ENCODE data around the gene GARIN5B. TPM values are rescaled to one million over a fixed set of nuclear protein-coding genes. Genes with fewer than 3 reads are reported as not detected.

Gene GARIN5B
- total RNA-seq, 6 donors from 2014 or later, result not detected

GRCh38 chr19:55316646-55317045 is 46.4 kb downstream of the GARIN5B start:
- ATAC-seq (ENCODE audit: low FRiP score in 2 of 2), result no peak
- Histone ChIP-seq H3K36me3 (no peaks in the 10 kb centered on the region), H3K4me3 (no peak overlapping the region), H3K9me3 (no peaks in the 10 kb centered on the region), H3K4me1 (no peaks in the 10 kb centered on the region), H3K27me3 (no peaks in the 10 kb centered on the region), H3K27ac (no peak overlapping the region)
- no peak for TF ChIP-seq POLR2A (IDR thresholded peaks at IDR 0.05)
- no peak for TF ChIP-seq POLR2AphosphoS5 (IDR thresholded peaks at IDR 0.05)
- TF ChIP-seq EP300 (IDR thresholded peaks at IDR 0.05), result no peak
- no peak for TF ChIP-seq CTCF (IDR thresholded peaks at IDR 0.05)
- 84 to 90% methylated on average over 5 to 8 of the region's 8 CpGs for WGBS, 2 donors
- DNase-seq, result no peak

GRCh38 chr19:55315956-55316525 is 47.0 kb downstream of the GARIN5B start:
- TF ChIP-seq POLR2AphosphoS5 (IDR thresholded peaks at IDR 0.05) (no peak), CTCF (IDR thresholded peaks at IDR 0.05) (no peak), POLR2A (IDR thresholded peaks at IDR 0.05) (no peak), EP300 (IDR thresholded peaks at IDR 0.05) (no peak)
- H3K27me3 ChIP-seq, result no peaks in the 10 kb centered on the region
- no peaks in the 10 kb centered on the region for H3K4me1 ChIP-seq
- no peak overlapping the region for H3K27ac ChIP-seq
- ATAC-seq (ENCODE audit: low FRiP score in 2 of 2) (no peak), DNase-seq (no peak)
- H3K9me3 ChIP-seq, result no peaks in the 10 kb centered on the region
- 80 to 85% methylated on average over 13 of the region's 13 CpGs for WGBS, 2 donors
- no peaks in the 10 kb centered on the region for H3K36me3 ChIP-seq
- no peak overlapping the region for H3K4me3 ChIP-seq

- Histone ChIP-seq H3K36me3 (no peaks in the 10 kb centered on the region), H3K9me3 (no peaks in the 10 kb centered on the region), H3K4me1 (no peaks in the 10 kb centered on the region), H3K27me3 (no peaks in the 10 kb centered on the region), H3K27ac (no peak overlapping the region), H3K4me3 (no peak overlapping the region)
- no peak for DNase-seq
- no peak for TF ChIP-seq POLR2AphosphoS5 (IDR thresholded peaks at IDR 0.05)
- TF ChIP-seq EP300 (IDR thresholded peaks at IDR 0.05), result no peak
- TF ChIP-seq POLR2A (IDR thresholded peaks at IDR 0.05), result no peak
- TF ChIP-seq CTCF (IDR thresholded peaks at IDR 0.05), result no peak
- ATAC-seq (ENCODE audit: low FRiP score in 2 of 2), result no peak
- 85 to 88% methylated on average over 8 of the region's 8 CpGs for WGBS, 2 donors
These were observed 48.7 kb downstream of the GARIN5B start for GRCh38 chr19:55314396-55314795.

GRCh38 chr19:55312621-55313512 is 50.2 kb downstream of the GARIN5B start:
- Histone ChIP-seq H3K27ac (no peak overlapping the region), H3K27me3 (no peaks in the 10 kb centered on the region), H3K4me3 (no peak overlapping the region), H3K9me3 (no peaks in the 10 kb centered on the region), H3K4me1 (no peaks in the 10 kb centered on the region), H3K36me3 (no peaks in the 10 kb centered on the region)
- ATAC-seq (ENCODE audit: low FRiP score in 2 of 2) (peak in 1 of 2 donors; percentile 38), DNase-seq (no peak)
- TF ChIP-seq CTCF (IDR thresholded peaks at IDR 0.05) (no peak), EP300 (IDR thresholded peaks at IDR 0.05) (no peak), POLR2A (IDR thresholded peaks at IDR 0.05) (no peak), POLR2AphosphoS5 (IDR thresholded peaks at IDR 0.05) (no peak)
- WGBS, 2 donors, result 80 to 87% methylated on average over 36 to 47 of the region's 47 CpGs

Measured in upper lobe of left lung (tissue), 6 donors.